T-cell (primary cell): ENCODE results near the gene ZNF462. TPM values are rescaled to one million over a fixed set of nuclear protein-coding genes. Genes with fewer than 3 reads are reported as not detected.

ENCODE experiments used
- ATAC-seq, 4 experiments: fragments of 200-7000 bp in 3 of 4; fragments of 150-1000 bp in 1 of 4; cut with Tn5 transposase; replicated peaks in 1 of 4; 1 replicate in 3 of 4; 2 replicates in 1 of 4; pipeline ENCODE4 v1.10.0; 2021; ENCODE audit warnings: moderate library complexity in 3 of 4, mild to moderate bottlenecking in 2 of 4, moderate number of reproducible peaks in 1 of 4
- CTCF ChIA-PET, 2 donors: fragments of 300-600 bp; sonication (Branson Sonifier 250); formaldehyde crosslinking; loops; one replicate each; lab custom pipeline; 2022; ENCODE audit warnings: antibody characterized with exemption in 2 of 2; lab: Charles Lee
- POLR2A ChIA-PET, 2 donors: fragments of 300-600 bp; sonication (Branson Sonifier 250); formaldehyde crosslinking; loops; one replicate each; lab custom pipeline; 2022; ENCODE audit warnings: antibody characterized with exemption in 2 of 2; lab: Charles Lee
- DNase-seq, 35 experiments: peaks; one replicate each; pipeline versions ENCODE4 v3.0.0 to v3.0.0-alpha.2; 2013 to 2023
- H3K27ac ChIP-seq: one replicate; pipeline ENCODE4 v1.5.1; 2013; ENCODE audit warnings: low read length
- H3K27me3 ChIP-seq, 2 experiments: replicated peaks in 1 of 2; 1 replicate in 1 of 2; 2 replicates in 1 of 2; pipeline versions ENCODE4 v1.6.1 to v1.7.0; 2013; ENCODE audit warnings: low read length in 1 of 2, mixed read lengths in 1 of 2; ENCODE audit not compliant: control insufficient read depth in 2 of 2, insufficient read depth in 2 of 2; ENCODE audit errors: extremely low read depth in 1 of 2
- H3K36me3 ChIP-seq, 2 donors: 1 replicate in 1 of 2; 2 replicates in 1 of 2; pipeline versions ENCODE4 v1.6.1 to v1.7.0; 2013; ENCODE audit warnings: low read length in 1 of 2; ENCODE audit not compliant: control insufficient read depth in 2 of 2, insufficient read depth in 1 of 2; ENCODE audit errors: extremely low read depth in 1 of 2
- H3K4me1 ChIP-seq, 2 experiments: 1 replicate in 1 of 2; 2 replicates in 1 of 2; pipeline versions ENCODE4 v1.6.1 to v1.7.0; 2013; ENCODE audit warnings: low read length in 2 of 2, mixed read lengths in 1 of 2; ENCODE audit not compliant: insufficient read depth in 2 of 2, control insufficient read depth in 1 of 2; ENCODE audit errors: extremely low read depth in 1 of 2
- H3K4me3 ChIP-seq, 2 donors: 1 replicate in 1 of 2; 2 replicates in 1 of 2; pipeline versions ENCODE4 v1.5.1 to v1.7.0; 2013; ENCODE audit warnings: mild to moderate bottlenecking in 2 of 2, low read length in 1 of 2, moderate library complexity in 1 of 2; ENCODE audit not compliant: control insufficient read depth in 1 of 2; ENCODE audit errors: extremely low read depth in 1 of 2
- H3K9me3 ChIP-seq: 2 replicates; pipeline ENCODE4 v1.7.0; 2013
- H3K27ac Mint-ChIP-seq, 2 donors: one replicate each; pipeline ENCODE4 v1.8.0; 2020 to 2021; ENCODE audit warnings: mild to moderate bottlenecking in 2 of 2, mixed read lengths in 2 of 2
- H3K27me3 Mint-ChIP-seq, 2 donors: one replicate each; pipeline ENCODE4 v1.8.0; 2021 to 2022; ENCODE audit warnings: mixed read lengths in 2 of 2
- H3K36me3 Mint-ChIP-seq: one replicate; pipeline ENCODE4 v1.8.0; 2021; ENCODE audit warnings: mixed read lengths
- H3K4me1 Mint-ChIP-seq, 3 donors: one replicate each; pipeline ENCODE4 v1.8.0; 2020 to 2022; ENCODE audit warnings: mixed read lengths in 3 of 3, mild to moderate bottlenecking in 1 of 3
- H3K4me3 Mint-ChIP-seq, 3 donors: one replicate each; pipeline ENCODE4 v1.8.0; 2020 to 2022; ENCODE audit warnings: mild to moderate bottlenecking in 3 of 3, mixed read lengths in 3 of 3, moderate library complexity in 3 of 3
- H3K9me3 Mint-ChIP-seq, 3 donors: one replicate each; pipeline ENCODE4 v1.8.0; 2020 to 2022; ENCODE audit warnings: mixed read lengths in 3 of 3
- WGBS: methylation state at CpG from one replicate; pipeline ENCODE4 v1.1.5; 2013; ENCODE audit warnings: missing lambda C conversion rate; ENCODE audit not compliant: insufficient coverage; 5-methylcytosine and 5-hydroxymethylcytosine counted together
- total RNA-seq, 35 experiments: library from RNA in 6 of 35; stranded (reverse) in 6 of 35; fragments of 120-200 nt in 1 of 35; gene quantifications; one replicate each; pipeline versions ENCODE4 v1.2.1 to v1.2.4 and lab custom pipeline; 2013 to 2026

ZNF462 gene
- total RNA-seq, 5 donors from 2014 or later (not counting 1 experiment from before 2014, with no cell fraction given), result 1.1 to 5.3 (median 2.5) TPM

GRCh38 chr9:106877345-106877744 lies 14.4 kb downstream of the ZNF462 start:
- no peaks in the 10 kb centered on the region for H3K27me3 ChIP-seq
- H3K9me3 ChIP-seq, result no peaks in the 10 kb centered on the region
- DNase-seq (no peak), ATAC-seq (no peak)
- no peaks in the 10 kb centered on the region for H3K9me3 Mint-ChIP-seq
- ChIA-PET POLR2A (interaction anchor here in 1 of 2 donors (0.6 kb wide), 1 partner anchor 58 kb away, joined by 3 read pairs; no protein-coding TSS in a partner anchor), CTCF (no interaction called here)
- H3K27ac ChIP-seq, result no peak overlapping the region
- H3K36me3 Mint-ChIP-seq, result no peaks in the 10 kb centered on the region
- H3K4me1 Mint-ChIP-seq, result no peaks in the 10 kb centered on the region
- H3K36me3 ChIP-seq, result no peaks in the 10 kb centered on the region
- no peak overlapping the region for H3K4me3 ChIP-seq
- H3K27ac Mint-ChIP-seq, result no peak overlapping the region
- no peaks in the 10 kb centered on the region for H3K4me1 ChIP-seq
- H3K27me3 Mint-ChIP-seq, result no peaks in the 10 kb centered on the region
- no peak overlapping the region for H3K4me3 Mint-ChIP-seq
- 87% methylated on average over 3 of the region's 6 CpGs for WGBS

GRCh38 chr9:106878081-106878837 lies 15.3 kb downstream of the ZNF462 start:
- H3K36me3 ChIP-seq, result no peaks in the 10 kb centered on the region
- H3K27ac Mint-ChIP-seq, result no peak overlapping the region
- no peaks in the 10 kb centered on the region for H3K9me3 ChIP-seq
- H3K4me1 ChIP-seq, result no peaks in the 10 kb centered on the region
- H3K4me3 ChIP-seq, result no peak overlapping the region
- H3K4me1 Mint-ChIP-seq, result no peaks in the 10 kb centered on the region
- CTCF ChIA-PET, result interaction anchor here in 1 of 2 donors (0.5 kb wide), 1 partner anchor 9 kb away, joined by 5 read pairs; no protein-coding TSS in a partner anchor
- DNase-seq (no peak), ATAC-seq (no peak)
- no peaks in the 10 kb centered on the region for H3K27me3 Mint-ChIP-seq
- WGBS, result 100% methylated on average over 2 of the region's 5 CpGs
- H3K36me3 Mint-ChIP-seq, result no peaks in the 10 kb centered on the region
- no peak overlapping the region for H3K27ac ChIP-seq
- H3K27me3 ChIP-seq, result no peaks in the 10 kb centered on the region
- no peaks in the 10 kb centered on the region for H3K9me3 Mint-ChIP-seq
- POLR2A ChIA-PET, result interaction anchor here in 1 of 2 donors (0.6 kb wide), 1 partner anchor 58 kb away, joined by 3 read pairs; no protein-coding TSS in a partner anchor
- no peak overlapping the region for H3K4me3 Mint-ChIP-seq

- no peak overlapping the region for H3K4me3 ChIP-seq
- no peaks in the 10 kb centered on the region for H3K4me1 ChIP-seq
- Mint-ChIP-seq H3K36me3 (no peaks in the 10 kb centered on the region), H3K9me3 (no peaks in the 10 kb centered on the region), H3K4me3 (no peak overlapping the region), H3K4me1 (no peaks in the 10 kb centered on the region), H3K27me3 (no peaks in the 10 kb centered on the region), H3K27ac (peak overlapping the region in 1 of 2 donors; percentile 9)
- no peak overlapping the region for H3K27ac ChIP-seq
- no peaks in the 10 kb centered on the region for H3K9me3 ChIP-seq
- no peaks in the 10 kb centered on the region for H3K36me3 ChIP-seq
- no peak for ATAC-seq
- WGBS, result 44% methylated on average over 4 of the region's 4 CpGs
- DNase-seq, result no peak
- no peaks in the 10 kb centered on the region for H3K27me3 ChIP-seq
- ChIA-PET CTCF (no interaction called here), POLR2A (no interaction called here)
Measured at GRCh38 chr9:106878934-106879333, 16.0 kb downstream of the ZNF462 start.

- Histone ChIP-seq H3K4me1 (no peaks in the 10 kb centered on the region), H3K27ac (no peak overlapping the region), H3K27me3 (no peaks in the 10 kb centered on the region), H3K9me3 (no peaks in the 10 kb centered on the region), H3K36me3 (no peaks in the 10 kb centered on the region), H3K4me3 (no peak overlapping the region)
- Mint-ChIP-seq H3K27me3 (no peaks in the 10 kb centered on the region), H3K36me3 (no peaks in the 10 kb centered on the region), H3K9me3 (no peaks in the 10 kb centered on the region), H3K4me3 (no peak overlapping the region), H3K4me1 (no peaks in the 10 kb centered on the region), H3K27ac (no peak overlapping the region)
- ChIA-PET POLR2A (interaction anchor here in 1 of 2 donors (0.5 kb wide), 1 partner anchor 490 kb away, joined by 3 read pairs; no protein-coding TSS in a partner anchor), CTCF (interaction anchor here in 1 of 2 donors (0.7 kb wide), 1 partner anchor 47 kb away, joined by 3 read pairs; no protein-coding TSS in a partner anchor)
- ATAC-seq (no peak), DNase-seq (no peak)
- 94% methylated on average over 2 of the region's 3 CpGs for WGBS
Measured at GRCh38 chr9:106879439-106879882, 16.5 kb downstream of the ZNF462 start.

GRCh38 chr9:106880081-106880480 lies 17.1 kb downstream of the ZNF462 start:
- H3K27ac Mint-ChIP-seq, result no peak overlapping the region
- Histone ChIP-seq H3K36me3 (no peaks in the 10 kb centered on the region), H3K4me3 (no peak overlapping the region), H3K9me3 (no peaks in the 10 kb centered on the region), H3K27ac (no peak overlapping the region), H3K27me3 (no peaks in the 10 kb centered on the region), H3K4me1 (no peaks in the 10 kb centered on the region)
- H3K4me1 Mint-ChIP-seq, result no peaks in the 10 kb centered on the region
- ChIA-PET POLR2A (interaction anchor here in 1 of 2 donors (0.5 kb wide), 1 partner anchor 491 kb away, joined by 3 read pairs; no protein-coding TSS in a partner anchor), CTCF (interaction anchor here in 1 of 2 donors (0.7 kb wide), 1 partner anchor 47 kb away, joined by 3 read pairs; no protein-coding TSS in a partner anchor)
- H3K9me3 Mint-ChIP-seq, result no peaks in the 10 kb centered on the region
- H3K27me3 Mint-ChIP-seq, result no peaks in the 10 kb centered on the region
- 95% methylated on average over 4 of the region's 5 CpGs for WGBS
- no peaks in the 10 kb centered on the region for H3K36me3 Mint-ChIP-seq
- no peak for ATAC-seq
- no peak overlapping the region for H3K4me3 Mint-ChIP-seq
- no peak for DNase-seq

- no peaks in the 10 kb centered on the region for H3K9me3 Mint-ChIP-seq
- POLR2A ChIA-PET, result no interaction called here
- no peak for ATAC-seq
Measured at GRCh38 chr9:106880863-106881262, 17.9 kb downstream of the ZNF462 start.

More at GRCh38 chr9:106880863-106881262, 17.9 kb downstream of the ZNF462 start:
- Mint-ChIP-seq H3K4me1 (no peaks in the 10 kb centered on the region), H3K27me3 (no peaks in the 10 kb centered on the region), H3K4me3 (no peak overlapping the region), H3K36me3 (no peaks in the 10 kb centered on the region), H3K27ac (no peak overlapping the region)
- H3K27ac ChIP-seq, result no peak overlapping the region
- DNase-seq, result no peak
- H3K4me1 ChIP-seq, result no peaks in the 10 kb centered on the region
- H3K9me3 ChIP-seq, result no peaks in the 10 kb centered on the region
- 80% methylated on average over 5 of the region's 6 CpGs for WGBS
- H3K36me3 ChIP-seq, result no peaks in the 10 kb centered on the region
- CTCF ChIA-PET, result no interaction called here
- no peak overlapping the region for H3K4me3 ChIP-seq
- H3K27me3 ChIP-seq, result no peaks in the 10 kb centered on the region
